T-helper 2 cell treated with Interferon-gamma antibody and Interleukin-4, amounts not matched to agents 5 μg/mL and 100 μg/mL, for 36 hours (primary cell): ENCODE data around the gene LPCAT2.

ENCODE experiments used
- DNase-seq: peaks from one replicate; pipeline ENCODE4 v3.0.0; 2021; ENCODE audit warnings: low spot score
- H3K27ac Mint-ChIP-seq: one replicate; pipeline ENCODE4 v1.8.0; 2021; ENCODE audit warnings: mild to moderate bottlenecking, mixed read lengths
- H3K27me3 Mint-ChIP-seq: one replicate; pipeline ENCODE4 v1.8.0; 2021; ENCODE audit warnings: low read depth, mixed read lengths
- H3K36me3 Mint-ChIP-seq: one replicate; pipeline ENCODE4 v1.8.0; 2021; ENCODE audit warnings: low read depth, mixed read lengths
- H3K4me1 Mint-ChIP-seq: one replicate; pipeline ENCODE4 v1.8.0; 2021; ENCODE audit warnings: low read depth, mixed read lengths
- H3K4me3 Mint-ChIP-seq: one replicate; pipeline ENCODE4 v1.8.0; 2022; ENCODE audit warnings: mild to moderate bottlenecking, moderate library complexity, mixed read lengths
- H3K9me3 Mint-ChIP-seq: one replicate; pipeline ENCODE4 v1.8.0; 2021; ENCODE audit warnings: mixed read lengths

The LPCAT2 gene

GRCh38 chr16:55490301-55490700 is 18.6 kb upstream of the LPCAT2 start:
- Mint-ChIP-seq H3K27me3 (peaks cover 8% of the 10 kb centered on the region), H3K36me3 (no peaks in the 10 kb centered on the region), H3K4me1 (peaks cover 4% of the 10 kb centered on the region)

DNA sequence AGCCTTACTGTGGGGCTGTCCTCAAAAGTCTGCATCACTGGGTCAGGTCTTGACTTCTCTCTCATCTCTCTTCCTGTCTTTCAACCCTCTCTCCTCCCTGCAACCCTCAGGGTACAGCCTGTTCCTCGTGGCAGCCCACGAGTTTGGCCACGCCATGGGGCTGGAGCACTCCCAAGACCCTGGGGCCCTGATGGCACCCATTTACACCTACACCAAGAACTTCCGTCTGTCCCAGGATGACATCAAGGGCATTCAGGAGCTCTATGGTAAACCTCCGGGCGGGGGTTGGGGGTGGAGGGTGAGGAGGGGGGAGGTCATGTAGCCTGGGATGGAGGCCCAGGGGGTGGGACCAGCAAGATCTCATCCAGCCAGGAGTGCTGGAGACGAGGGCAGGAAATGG is 17.2 kb upstream of the LPCAT2 start:
- H3K4me1 Mint-ChIP-seq = peaks cover 8% of the 10 kb centered on the region
- H3K36me3 Mint-ChIP-seq = no peaks in the 10 kb centered on the region
- no peaks in the 10 kb centered on the region for H3K9me3 Mint-ChIP-seq
- H3K4me3 Mint-ChIP-seq = no peak overlapping the region
- no peak for DNase-seq
- H3K27ac Mint-ChIP-seq = no peak overlapping the region
- peaks cover 7% of the 10 kb centered on the region for H3K27me3 Mint-ChIP-seq

More at GRCh38 chr16:55490301-55490700, 18.6 kb upstream of the LPCAT2 start:
- DNase-seq = no peak
- no peak overlapping the region for H3K27ac Mint-ChIP-seq
- no peaks in the 10 kb centered on the region for H3K9me3 Mint-ChIP-seq
- H3K4me3 Mint-ChIP-seq = no peak overlapping the region

- H3K4me3 Mint-ChIP-seq = no peak overlapping the region
- no peaks in the 10 kb centered on the region for H3K9me3 Mint-ChIP-seq
- H3K27ac Mint-ChIP-seq = no peak overlapping the region
- H3K27me3 Mint-ChIP-seq = peaks cover 9% of the 10 kb centered on the region
- no peak for DNase-seq
- peaks cover 12% of the 10 kb centered on the region for H3K4me1 Mint-ChIP-seq
- H3K36me3 Mint-ChIP-seq = no peaks in the 10 kb centered on the region
Observed at GRCh38 chr16:55492756-55493380, 16.0 kb upstream of the LPCAT2 start.

- H3K4me1 Mint-ChIP-seq = peaks cover 23% of the 10 kb centered on the region
- no peak overlapping the region for H3K4me3 Mint-ChIP-seq
- H3K27ac Mint-ChIP-seq = no peak overlapping the region
- H3K27me3 Mint-ChIP-seq = peaks cover 7% of the 10 kb centered on the region
- H3K9me3 Mint-ChIP-seq = no peaks in the 10 kb centered on the region
- no peaks in the 10 kb centered on the region for H3K36me3 Mint-ChIP-seq
- no peak for DNase-seq
Observed at GRCh38 chr16:55494994-55495421, 13.9 kb upstream of the LPCAT2 start.

- Mint-ChIP-seq H3K4me3 (no peak overlapping the region), H3K27me3 (peaks cover 7% of the 10 kb centered on the region), H3K9me3 (no peaks in the 10 kb centered on the region), H3K36me3 (no peaks in the 10 kb centered on the region), H3K4me1 (peaks cover 31% of the 10 kb centered on the region), H3K27ac (no peak overlapping the region)
- no peak for DNase-seq
Observed at GRCh38 chr16:55495616-55496289, 13.1 kb upstream of the LPCAT2 start.

- DNase-seq = no peak
- H3K9me3 Mint-ChIP-seq = no peaks in the 10 kb centered on the region
- no peak overlapping the region for H3K27ac Mint-ChIP-seq
- peaks cover 38% of the 10 kb centered on the region for H3K4me1 Mint-ChIP-seq
- H3K36me3 Mint-ChIP-seq = no peaks in the 10 kb centered on the region
- no peak overlapping the region for H3K4me3 Mint-ChIP-seq
- peaks cover 4% of the 10 kb centered on the region for H3K27me3 Mint-ChIP-seq
Observed at GRCh38 chr16:55496509-55497145, 12.2 kb upstream of the LPCAT2 start.

DNA sequence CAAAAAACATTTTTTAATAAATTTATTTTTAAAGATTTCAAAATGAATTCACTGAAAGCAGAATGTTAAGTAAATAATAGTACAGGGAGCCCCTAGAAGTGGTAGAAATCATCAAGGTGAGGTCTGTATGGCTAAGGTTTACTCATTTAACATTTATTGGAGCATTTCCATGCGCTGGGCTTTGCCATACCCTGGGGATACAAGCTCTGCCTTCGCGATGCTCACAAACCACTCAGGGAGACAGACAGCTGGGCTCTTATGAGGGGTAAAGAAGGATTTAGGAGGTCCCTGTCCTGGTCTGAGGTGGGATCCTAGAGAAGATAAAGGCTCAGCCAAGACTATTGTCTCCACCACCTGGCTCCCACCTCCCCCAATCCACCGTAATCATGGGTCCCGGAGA is 11.3 kb upstream of the LPCAT2 start:
- no peaks in the 10 kb centered on the region for H3K36me3 Mint-ChIP-seq
- no peaks in the 10 kb centered on the region for H3K9me3 Mint-ChIP-seq
- no peak overlapping the region for H3K27ac Mint-ChIP-seq
- peaks cover 39% of the 10 kb centered on the region for H3K4me1 Mint-ChIP-seq
- DNase-seq = no peak
- H3K4me3 Mint-ChIP-seq = no peak overlapping the region
- peaks cover 4% of the 10 kb centered on the region for H3K27me3 Mint-ChIP-seq

DNA sequence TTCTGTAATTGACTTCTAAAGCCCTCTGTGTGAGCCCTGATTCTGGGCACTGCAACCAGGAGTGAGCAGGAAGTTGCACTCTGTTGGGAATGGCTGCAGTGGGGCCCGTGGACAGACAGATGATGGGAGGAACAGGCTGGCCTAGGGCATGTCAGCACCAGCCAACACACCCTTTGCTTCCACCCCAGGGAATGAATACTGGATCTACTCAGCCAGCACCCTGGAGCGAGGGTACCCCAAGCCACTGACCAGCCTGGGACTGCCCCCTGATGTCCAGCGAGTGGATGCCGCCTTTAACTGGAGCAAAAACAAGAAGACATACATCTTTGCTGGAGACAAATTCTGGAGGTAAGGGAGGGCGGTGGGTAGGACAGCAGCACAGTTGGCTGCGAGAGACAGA is 10.8 kb upstream of the LPCAT2 start:
- peak; percentile 1 for DNase-seq
- H3K27me3 Mint-ChIP-seq = peaks cover 4% of the 10 kb centered on the region
- H3K27ac Mint-ChIP-seq = no peak overlapping the region
- H3K36me3 Mint-ChIP-seq = no peaks in the 10 kb centered on the region
- no peaks in the 10 kb centered on the region for H3K9me3 Mint-ChIP-seq
- no peak overlapping the region for H3K4me3 Mint-ChIP-seq
- H3K4me1 Mint-ChIP-seq = peaks cover 39% of the 10 kb centered on the region

- H3K4me1 Mint-ChIP-seq = peaks cover 38% of the 10 kb centered on the region
- H3K9me3 Mint-ChIP-seq = no peaks in the 10 kb centered on the region
- H3K4me3 Mint-ChIP-seq = no peak overlapping the region
- H3K27me3 Mint-ChIP-seq = peaks cover 4% of the 10 kb centered on the region
- no peak overlapping the region for H3K27ac Mint-ChIP-seq
- no peak for DNase-seq
- no peaks in the 10 kb centered on the region for H3K36me3 Mint-ChIP-seq
Observed at GRCh38 chr16:55499281-55499680, 9.6 kb upstream of the LPCAT2 start.

- Mint-ChIP-seq H3K4me3 (peak overlapping the region; percentile 69), H3K36me3 (no peaks in the 10 kb centered on the region), H3K4me1 (peaks cover 38% of the 10 kb centered on the region), H3K27ac (peak overlapping the region; percentile 52), H3K27me3 (peaks cover 4% of the 10 kb centered on the region), H3K9me3 (no peaks in the 10 kb centered on the region)
- DNase-seq = peak; percentile 73
Observed at GRCh38 chr16:55499951-55500529, 8.8 kb upstream of the LPCAT2 start.

- H3K27me3 Mint-ChIP-seq = peaks cover 4% of the 10 kb centered on the region
- no peaks in the 10 kb centered on the region for H3K9me3 Mint-ChIP-seq
- H3K4me3 Mint-ChIP-seq = peak overlapping the region; percentile 2
- H3K36me3 Mint-ChIP-seq = no peaks in the 10 kb centered on the region
- DNase-seq = no peak
- H3K4me1 Mint-ChIP-seq = peaks cover 35% of the 10 kb centered on the region
- H3K27ac Mint-ChIP-seq = peak overlapping the region; percentile 8
Observed at GRCh38 chr16:55500530-55501011, 8.3 kb upstream of the LPCAT2 start.

DNA sequence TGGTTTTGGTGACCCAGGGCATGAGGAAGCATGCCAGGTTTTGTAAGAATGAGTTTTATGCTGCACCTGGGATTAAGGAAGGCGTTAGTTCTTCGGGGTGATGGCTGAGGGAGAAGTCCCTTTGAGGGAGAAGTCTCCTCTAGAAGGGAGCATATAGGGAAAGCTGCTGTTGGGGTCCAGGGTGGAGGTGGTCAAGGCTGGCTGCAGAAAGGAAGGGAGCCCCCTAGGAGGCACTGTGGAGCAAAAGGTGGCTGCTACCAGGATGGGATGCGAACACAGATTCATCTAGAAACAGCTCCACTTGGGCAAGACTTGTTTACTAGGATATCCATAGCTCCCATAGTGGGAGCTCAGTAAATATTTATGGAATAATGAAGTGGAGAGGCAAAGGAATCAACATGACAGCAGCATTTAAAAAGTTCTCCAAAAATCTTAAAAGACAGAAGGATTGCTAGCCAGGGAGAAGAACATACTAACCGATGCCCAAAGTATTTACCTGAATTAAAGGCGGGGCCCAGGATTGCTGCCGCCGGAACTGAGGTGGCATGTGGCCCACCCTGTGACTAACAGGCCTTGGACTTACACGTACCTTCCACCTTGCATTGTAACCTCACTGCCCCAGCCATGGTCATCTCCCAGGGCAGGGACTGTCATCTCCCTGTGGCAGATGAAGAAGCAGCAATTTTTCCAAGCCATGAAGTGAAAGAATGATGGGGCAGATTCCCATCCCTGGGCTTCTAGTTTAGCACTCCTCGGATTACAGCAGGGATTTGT is 7.1 kb upstream of the LPCAT2 start:
- DNase-seq = no peak
- H3K4me3 Mint-ChIP-seq = no peak overlapping the region
- no peak overlapping the region for H3K27ac Mint-ChIP-seq
- no peaks in the 10 kb centered on the region for H3K36me3 Mint-ChIP-seq
- H3K9me3 Mint-ChIP-seq = no peaks in the 10 kb centered on the region
- H3K27me3 Mint-ChIP-seq = peaks cover 7% of the 10 kb centered on the region
- peaks cover 31% of the 10 kb centered on the region for H3K4me1 Mint-ChIP-seq

GRCh38 chr16:55502801-55503366 is 6.0 kb upstream of the LPCAT2 start:
- Mint-ChIP-seq H3K9me3 (no peaks in the 10 kb centered on the region), H3K27ac (no peak overlapping the region), H3K36me3 (no peaks in the 10 kb centered on the region), H3K4me1 (peaks cover 27% of the 10 kb centered on the region), H3K27me3 (peaks cover 3% of the 10 kb centered on the region), H3K4me3 (no peak overlapping the region)
- DNase-seq = no peak
